GM21381 (cell line): Measurements from ENCODE around the gene RPL32.
A peak's percentile ranks its signal among the peaks of the same experiment; 100 is the strongest.
"Not testable (repeated sequence)": the region's sequence is repeated elsewhere in the genome, so short reads cannot be mapped to it uniquely, and the experiment has no call there.

Experiments used
- ATAC-seq: cut with Tn5 transposase; IDR thresholded peaks from one replicate; pipeline ENCODE4 v1.9.1; 2021; ENCODE audit warnings: mild to moderate bottlenecking, moderate library complexity; ENCODE audit not compliant: unreplicated experiment

Gene RPL32

GRCh38 chr3:12868039-12869034 is 27.0 kb upstream of the RPL32 start:
- peak; percentile 46 for ATAC-seq

DNA sequence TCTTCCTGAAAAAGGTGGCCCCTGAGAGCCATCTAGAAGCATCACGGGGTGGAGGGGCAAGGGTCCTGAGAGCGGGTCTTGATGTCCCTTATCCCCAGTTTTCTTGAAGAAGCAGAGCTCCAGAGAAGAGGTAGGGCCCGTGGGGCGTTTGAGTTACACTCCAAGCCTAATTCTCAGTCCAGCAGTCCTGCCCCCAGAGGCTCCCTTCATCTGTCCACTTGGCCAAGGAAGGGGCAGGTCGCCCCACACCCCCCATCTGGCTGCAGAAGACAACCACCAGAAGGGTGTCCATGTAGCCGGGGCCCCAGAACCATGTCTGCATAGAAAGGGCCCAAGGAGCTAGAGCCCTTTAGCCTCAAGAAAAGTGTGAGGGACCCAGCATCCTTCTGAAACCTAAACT is 25.5 kb upstream of the RPL32 start:
- ATAC-seq: no peak

- no peak for ATAC-seq
These were observed 23.9 kb upstream of the RPL32 start for GRCh38 chr3:12865271-12865670.

GRCh38 chr3:12862387-12862786 is 21.0 kb upstream of the RPL32 start:
- ATAC-seq: no peak

GRCh38 chr3:12861611-12862010 is 20.2 kb upstream of the RPL32 start:
- no peak for ATAC-seq

GRCh38 chr3:12859840-12860239 is 18.5 kb upstream of the RPL32 start:
- no peak for ATAC-seq

DNA sequence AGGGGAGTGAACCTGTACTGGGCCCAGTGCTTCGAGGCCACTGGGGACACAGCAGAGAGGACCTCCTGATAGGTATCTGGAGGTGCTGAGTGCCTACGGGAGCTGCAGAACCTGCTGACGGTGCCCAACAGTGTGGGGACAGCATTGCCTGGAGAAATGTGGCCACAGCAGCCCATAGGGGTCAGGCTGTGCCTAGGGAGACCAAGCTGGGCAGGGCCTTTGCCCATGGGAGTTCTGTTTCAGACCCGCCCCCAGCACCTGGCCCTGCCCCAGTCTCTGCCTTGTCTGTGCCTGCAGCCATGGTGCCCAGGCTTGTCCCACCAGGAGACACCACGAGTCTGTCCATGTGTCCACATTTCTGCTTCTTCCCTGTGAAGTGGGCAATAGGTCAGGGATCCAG is 15.3 kb upstream of the RPL32 start:
- no peak for ATAC-seq

DNA sequence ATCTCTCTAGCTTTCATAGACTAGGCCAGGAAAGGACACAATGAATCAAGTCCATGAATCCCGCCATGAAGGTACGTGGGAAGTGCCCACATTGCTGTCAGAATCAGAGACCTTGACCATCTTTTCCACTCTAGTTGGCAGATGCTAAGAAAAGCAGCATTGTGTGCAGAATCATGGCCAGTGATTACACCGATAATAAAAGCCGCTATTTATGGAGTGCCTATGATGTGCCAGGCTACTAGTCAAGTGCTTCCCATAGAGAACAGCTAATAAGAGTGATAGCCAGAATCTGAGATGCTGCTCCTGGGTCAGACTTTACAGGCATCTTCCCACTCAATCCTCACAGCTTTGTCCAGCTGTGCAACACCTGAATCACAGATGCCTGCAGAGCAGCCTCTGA is 13.2 kb upstream of the RPL32 start:
- no peak for ATAC-seq

DNA sequence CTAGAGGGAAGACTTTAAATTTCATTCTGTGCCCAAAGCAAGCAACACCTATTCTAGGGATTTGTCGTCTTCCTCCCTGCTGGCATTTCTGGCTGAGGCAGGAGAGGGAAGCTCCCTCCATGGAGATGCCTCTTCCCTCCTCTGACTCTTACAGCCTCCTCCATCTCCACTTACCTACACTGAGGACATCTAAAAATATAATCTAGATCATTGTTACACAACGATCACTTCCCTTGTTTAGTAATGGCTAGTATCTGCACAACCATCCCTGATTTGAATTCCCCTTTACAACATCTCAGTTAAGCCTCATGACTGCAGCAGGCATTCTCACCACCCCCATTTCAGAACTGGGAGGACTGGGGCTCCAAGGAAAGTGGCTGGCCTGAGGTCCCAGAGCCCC is 12.5 kb upstream of the RPL32 start:
- ATAC-seq: not testable (repeated sequence)

DNA sequence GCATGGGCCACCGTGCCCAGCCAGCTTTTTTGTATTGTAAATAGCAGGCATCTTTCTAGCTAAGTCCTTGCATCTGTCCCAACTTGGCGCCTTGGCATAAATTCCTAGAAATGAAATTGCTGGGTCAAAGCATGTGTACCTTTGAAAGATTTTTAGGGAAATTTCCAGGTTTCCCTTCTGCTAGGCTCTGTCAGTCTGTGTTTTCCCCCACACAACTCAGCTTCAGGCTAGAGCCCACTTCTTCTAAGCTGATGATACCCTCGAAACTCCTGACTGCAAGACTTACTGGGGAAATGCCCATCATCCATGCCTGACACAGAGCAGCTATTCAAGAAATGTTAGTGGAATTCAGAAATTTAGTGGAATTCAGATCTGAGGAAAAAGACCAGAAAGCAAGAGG is 10.8 kb upstream of the RPL32 start:
- no peak for ATAC-seq

GRCh38 chr3:12845811-12846210 is 4.4 kb upstream of the RPL32 start:
- ATAC-seq: no peak

- ATAC-seq: no peak
These were observed 1.1 kb upstream of the RPL32 start for GRCh38 chr3:12842469-12842868.

DNA sequence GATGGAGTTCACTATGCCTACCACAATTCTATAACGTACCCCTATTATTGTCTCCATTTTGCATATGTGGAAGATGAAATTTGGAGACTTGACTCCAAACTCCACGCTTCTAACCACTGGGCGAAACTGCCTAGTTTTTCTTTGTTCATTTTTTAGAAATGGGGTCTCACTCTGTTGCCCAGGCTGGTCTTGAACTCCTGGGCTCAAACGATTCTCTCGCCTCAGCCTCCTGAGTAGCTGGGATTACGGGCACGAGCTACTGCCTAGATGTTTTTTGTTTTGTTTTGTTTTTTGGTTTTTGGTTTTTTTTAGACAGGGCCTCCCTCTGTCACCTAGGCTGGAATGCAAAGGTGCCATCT is 584 bp upstream of the RPL32 start:
- ATAC-seq: no peak

DNA sequence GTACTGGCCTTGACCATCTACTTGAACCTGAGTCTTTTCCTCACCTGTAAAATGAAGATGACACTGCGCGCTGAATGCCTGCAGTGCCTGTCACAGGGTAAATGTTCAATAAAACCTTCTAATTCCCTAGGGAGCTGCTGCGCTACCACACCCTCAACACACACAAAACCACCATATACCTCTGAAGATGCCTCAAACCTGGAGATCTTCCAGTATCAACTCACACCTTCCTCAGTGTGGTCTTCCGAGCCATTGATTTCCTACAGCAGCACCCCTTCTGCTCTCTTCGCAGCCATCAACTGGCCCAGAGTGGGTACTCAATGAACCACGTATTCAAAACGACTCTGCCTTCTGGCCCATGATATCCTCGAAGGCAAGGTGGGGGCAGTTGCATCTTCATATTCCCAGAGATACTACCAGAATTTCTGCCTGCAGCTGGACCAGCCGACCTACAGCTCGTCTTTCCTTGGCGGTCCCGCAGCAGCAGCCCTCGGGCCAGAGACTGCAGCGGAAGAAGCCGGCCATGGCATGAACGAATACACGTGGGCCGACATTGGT is 695 bp downstream of the RPL32 start:
- peak; percentile 2 for ATAC-seq

DNA sequence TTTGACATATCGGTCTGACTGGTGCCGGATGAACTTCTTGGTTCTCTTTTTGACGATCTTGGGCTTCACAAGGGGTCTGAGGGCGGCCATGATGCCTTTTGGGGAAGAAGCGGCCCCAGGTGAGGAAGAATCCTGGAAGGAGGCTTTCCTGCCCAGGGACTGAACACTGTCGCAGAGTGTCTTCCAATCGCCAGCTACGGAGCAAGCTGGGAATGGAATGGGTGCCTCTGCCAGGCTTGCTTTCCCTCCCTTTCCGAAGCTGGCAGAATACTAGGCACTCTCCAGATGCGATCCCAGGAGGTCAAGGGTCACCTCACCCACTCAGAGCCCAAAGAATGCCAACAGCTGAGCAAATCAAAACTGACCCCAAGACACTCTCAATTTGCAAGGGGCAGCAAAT is 1.2 kb downstream of the RPL32 start:
- ATAC-seq: not testable (repeated sequence)

DNA sequence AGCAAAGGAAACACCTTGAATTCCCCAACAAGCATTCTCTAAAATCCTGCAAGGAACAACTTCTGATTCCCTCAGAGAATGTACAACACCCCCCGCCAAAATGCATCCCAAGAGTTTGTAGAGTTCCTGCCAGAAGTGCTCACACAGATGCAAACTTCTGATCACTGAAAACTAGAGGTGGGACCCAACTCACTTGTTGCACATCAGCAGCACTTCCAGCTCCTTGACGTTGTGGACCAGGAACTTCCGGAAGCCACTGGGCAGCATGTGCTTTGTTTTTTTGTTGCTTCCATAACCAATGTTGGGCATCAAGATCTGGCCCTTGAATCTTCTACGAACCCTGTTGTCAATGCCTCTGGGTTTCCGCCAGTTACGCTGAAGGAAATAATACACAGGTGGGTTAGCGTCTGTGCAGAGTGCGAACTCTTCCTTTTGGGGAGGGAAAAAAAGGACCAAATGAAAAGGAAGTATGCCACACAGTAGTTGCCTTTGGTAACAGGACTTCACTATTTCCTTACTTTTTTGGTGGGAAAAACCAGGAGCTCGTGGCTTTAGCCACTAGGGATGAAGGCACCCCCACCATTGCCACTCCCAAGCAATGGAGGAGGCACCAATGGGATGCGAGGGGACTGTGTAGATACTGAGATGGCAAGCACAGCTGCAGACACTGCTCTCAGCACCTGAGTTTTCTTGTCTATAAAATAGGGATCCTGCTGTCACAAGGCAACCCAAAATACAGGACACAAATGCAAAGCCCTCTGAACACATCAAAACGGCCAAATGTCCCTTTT is 2.0 kb downstream of the RPL32 start:
- no peak for ATAC-seq

DNA sequence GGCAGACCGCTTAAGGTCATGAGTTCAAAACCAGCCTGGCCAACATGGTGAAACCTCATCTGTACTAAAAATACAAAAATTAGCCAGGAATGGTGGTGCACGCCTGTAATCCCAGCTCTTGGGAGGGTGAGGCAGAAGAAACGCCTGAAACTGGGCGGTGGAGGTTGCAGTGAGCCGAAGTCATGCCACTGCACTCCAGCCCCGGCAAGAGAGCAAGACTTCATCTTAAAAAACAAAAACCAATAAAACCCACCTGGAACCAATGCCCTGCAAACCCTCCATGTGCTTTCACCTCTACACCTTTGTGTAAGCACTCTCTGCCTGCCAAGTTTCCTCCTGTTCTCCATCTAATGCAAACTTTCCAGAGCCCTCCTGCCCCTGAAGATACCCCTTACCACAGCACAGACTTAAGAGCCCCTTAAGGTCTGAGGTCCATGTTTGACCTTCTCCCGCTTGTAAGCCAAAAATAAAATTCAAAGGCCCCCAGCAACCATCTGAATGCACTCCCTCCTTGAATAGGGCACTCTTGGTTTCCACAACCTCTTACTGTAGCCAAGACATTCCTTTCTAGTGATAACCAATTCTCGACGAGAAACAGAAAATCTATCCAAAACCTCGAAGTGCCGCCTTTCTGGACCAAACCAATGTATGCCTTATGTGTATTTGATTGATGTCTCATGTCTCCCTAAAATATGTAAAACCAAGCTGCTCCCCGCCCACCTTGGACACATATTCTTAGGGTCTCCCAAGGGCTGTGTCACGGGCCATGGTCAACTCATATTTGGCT is 3.0 kb downstream of the RPL32 start:
- ATAC-seq: no peak

DNA sequence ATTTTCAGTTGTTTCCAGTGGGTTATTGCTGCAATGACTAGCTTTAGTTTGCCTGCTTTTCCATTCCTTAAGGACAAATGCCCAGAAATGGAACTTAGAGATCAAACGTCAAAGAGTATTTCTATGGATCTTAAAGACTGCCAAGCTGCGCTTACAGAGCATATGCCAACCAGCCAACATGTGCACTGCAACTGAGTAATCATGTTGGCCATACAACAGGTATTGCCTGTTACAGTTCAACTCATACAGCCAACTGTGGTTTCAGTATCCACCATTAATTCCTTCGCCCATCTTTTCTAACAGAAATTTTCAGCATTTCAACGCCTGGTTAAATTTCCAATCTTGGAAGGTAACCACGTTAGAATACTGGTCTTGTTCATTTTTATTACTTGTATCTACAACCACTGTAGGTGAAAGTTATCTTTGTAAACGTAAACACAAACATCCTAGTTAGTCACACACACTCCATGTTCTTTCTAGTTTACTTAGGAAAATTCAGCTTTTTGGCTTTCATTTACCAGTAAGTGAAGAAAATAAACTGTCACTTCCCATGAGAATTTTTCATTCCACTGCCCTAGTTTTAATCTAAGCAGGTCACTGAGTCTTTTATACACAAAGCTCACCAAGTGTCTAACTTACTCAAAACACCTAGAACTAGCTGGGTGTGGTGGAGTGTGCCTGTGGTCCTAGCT is 3.9 kb downstream of the RPL32 start:
- ATAC-seq: no peak

DNA sequence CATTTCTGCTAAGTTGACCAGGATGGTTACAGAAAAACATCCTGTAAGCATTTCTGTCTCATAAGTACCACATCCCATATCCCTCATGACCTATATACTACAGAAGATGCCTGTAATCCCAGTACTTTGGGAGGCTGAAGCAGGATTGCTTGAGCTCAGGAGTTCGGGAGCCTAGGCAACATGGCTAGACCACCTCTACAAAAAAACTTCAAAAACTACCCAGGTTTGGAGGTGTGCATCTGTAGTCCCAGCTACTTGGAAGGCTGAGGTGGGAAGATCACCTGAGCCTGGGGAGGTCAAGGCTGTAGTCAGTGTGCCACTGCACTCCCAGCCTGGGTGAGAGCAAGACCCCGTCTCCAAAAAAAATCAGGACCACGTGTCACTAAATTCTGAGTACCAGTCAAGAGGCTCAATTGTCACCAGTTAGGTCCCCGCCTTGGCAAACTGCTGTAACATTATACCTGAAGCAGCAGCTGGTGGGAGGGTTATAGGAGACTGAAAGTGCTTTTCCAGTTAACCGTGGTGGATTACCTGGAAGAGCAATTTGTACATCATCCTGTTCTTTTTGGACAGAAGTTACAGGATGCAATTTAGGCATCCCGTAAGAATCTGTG is 6.2 kb downstream of the RPL32 start:
- no peak for ATAC-seq
